T-cell (primary cell): ENCODE measurements around the gene NPY. TPM values are rescaled to one million over a fixed set of nuclear protein-coding genes. Genes with fewer than 3 reads are reported as not detected.

Experiments
- ATAC-seq, 4 experiments: fragments of 200-7000 bp in 3 of 4; fragments of 150-1000 bp in 1 of 4; cut with Tn5 transposase; replicated peaks in 1 of 4; 1 replicate in 3 of 4; 2 replicates in 1 of 4; pipeline ENCODE4 v1.10.0; 2021; ENCODE audit warnings: moderate library complexity in 3 of 4, mild to moderate bottlenecking in 2 of 4, moderate number of reproducible peaks in 1 of 4
- CTCF ChIA-PET, 2 donors: fragments of 300-600 bp; sonication (Branson Sonifier 250); formaldehyde crosslinking; loops; one replicate each; lab custom pipeline; 2022; ENCODE audit warnings: antibody characterized with exemption in 2 of 2; lab: Charles Lee
- POLR2A ChIA-PET, 2 donors: fragments of 300-600 bp; sonication (Branson Sonifier 250); formaldehyde crosslinking; loops; one replicate each; lab custom pipeline; 2022; ENCODE audit warnings: antibody characterized with exemption in 2 of 2; lab: Charles Lee
- DNase-seq, 35 experiments: peaks; one replicate each; pipeline versions ENCODE4 v3.0.0 to v3.0.0-alpha.2; 2013 to 2023
- H3K27ac ChIP-seq: one replicate; pipeline ENCODE4 v1.5.1; 2013; ENCODE audit warnings: low read length
- H3K27me3 ChIP-seq, 2 experiments: replicated peaks in 1 of 2; 1 replicate in 1 of 2; 2 replicates in 1 of 2; pipeline versions ENCODE4 v1.6.1 to v1.7.0; 2013; ENCODE audit warnings: low read length in 1 of 2, mixed read lengths in 1 of 2; ENCODE audit not compliant: control insufficient read depth in 2 of 2, insufficient read depth in 2 of 2; ENCODE audit errors: extremely low read depth in 1 of 2
- H3K36me3 ChIP-seq, 2 donors: 1 replicate in 1 of 2; 2 replicates in 1 of 2; pipeline versions ENCODE4 v1.6.1 to v1.7.0; 2013; ENCODE audit warnings: low read length in 1 of 2; ENCODE audit not compliant: control insufficient read depth in 2 of 2, insufficient read depth in 1 of 2; ENCODE audit errors: extremely low read depth in 1 of 2
- H3K4me1 ChIP-seq, 2 experiments: 1 replicate in 1 of 2; 2 replicates in 1 of 2; pipeline versions ENCODE4 v1.6.1 to v1.7.0; 2013; ENCODE audit warnings: low read length in 2 of 2, mixed read lengths in 1 of 2; ENCODE audit not compliant: insufficient read depth in 2 of 2, control insufficient read depth in 1 of 2; ENCODE audit errors: extremely low read depth in 1 of 2
- H3K4me3 ChIP-seq, 2 donors: 1 replicate in 1 of 2; 2 replicates in 1 of 2; pipeline versions ENCODE4 v1.5.1 to v1.7.0; 2013; ENCODE audit warnings: mild to moderate bottlenecking in 2 of 2, low read length in 1 of 2, moderate library complexity in 1 of 2; ENCODE audit not compliant: control insufficient read depth in 1 of 2; ENCODE audit errors: extremely low read depth in 1 of 2
- H3K9me3 ChIP-seq: 2 replicates; pipeline ENCODE4 v1.7.0; 2013
- H3K27ac Mint-ChIP-seq, 2 donors: one replicate each; pipeline ENCODE4 v1.8.0; 2020 to 2021; ENCODE audit warnings: mild to moderate bottlenecking in 2 of 2, mixed read lengths in 2 of 2
- H3K27me3 Mint-ChIP-seq, 2 donors: one replicate each; pipeline ENCODE4 v1.8.0; 2021 to 2022; ENCODE audit warnings: mixed read lengths in 2 of 2
- H3K36me3 Mint-ChIP-seq: one replicate; pipeline ENCODE4 v1.8.0; 2021; ENCODE audit warnings: mixed read lengths
- H3K4me1 Mint-ChIP-seq, 3 donors: one replicate each; pipeline ENCODE4 v1.8.0; 2020 to 2022; ENCODE audit warnings: mixed read lengths in 3 of 3, mild to moderate bottlenecking in 1 of 3
- H3K4me3 Mint-ChIP-seq, 3 donors: one replicate each; pipeline ENCODE4 v1.8.0; 2020 to 2022; ENCODE audit warnings: mild to moderate bottlenecking in 3 of 3, mixed read lengths in 3 of 3, moderate library complexity in 3 of 3
- H3K9me3 Mint-ChIP-seq, 3 donors: one replicate each; pipeline ENCODE4 v1.8.0; 2020 to 2022; ENCODE audit warnings: mixed read lengths in 3 of 3
- WGBS: methylation state at CpG from one replicate; pipeline ENCODE4 v1.1.5; 2013; ENCODE audit warnings: missing lambda C conversion rate; ENCODE audit not compliant: insufficient coverage; 5-methylcytosine and 5-hydroxymethylcytosine counted together
- total RNA-seq, 35 experiments: library from RNA in 6 of 35; stranded (reverse) in 6 of 35; fragments of 120-200 nt in 1 of 35; gene quantifications; one replicate each; pipeline versions ENCODE4 v1.2.1 to v1.2.4 and lab custom pipeline; 2013 to 2026

The NPY gene
- total RNA-seq, 5 donors from 2014 or later (not counting 1 experiment from before 2014, with no cell fraction given): not detected

DNA sequence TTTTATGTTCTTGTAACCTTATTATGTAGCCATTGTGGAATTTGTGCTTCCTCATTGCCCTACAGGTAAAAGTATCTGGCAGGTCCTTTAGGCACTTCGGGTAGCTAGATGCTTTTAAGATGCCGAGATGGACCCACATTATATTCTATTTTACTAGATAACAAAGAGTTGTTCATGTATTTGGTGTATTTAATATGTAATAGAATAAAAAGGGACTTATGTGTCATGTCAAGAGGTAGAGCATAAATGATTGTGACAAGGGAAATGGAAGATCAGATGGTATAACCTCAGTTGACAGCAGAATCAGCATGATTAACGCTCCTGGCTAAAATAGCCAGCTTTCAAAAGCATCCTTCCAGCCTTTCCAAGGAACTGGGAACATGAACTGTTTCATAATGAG lies 50.6 kb downstream of the NPY start:
- 80% methylated on average over 1 of the region's 3 CpGs for WGBS
- H3K9me3 Mint-ChIP-seq: peaks cover 2 to 10% (median 6%) of the 10 kb centered on the region in 3 donors
- Histone ChIP-seq H3K36me3 (no peaks in the 10 kb centered on the region), H3K4me1 (no peaks in the 10 kb centered on the region), H3K9me3 (no peaks in the 10 kb centered on the region), H3K27me3 (no peaks in the 10 kb centered on the region), H3K27ac (no peak overlapping the region), H3K4me3 (no peak overlapping the region)
- H3K36me3 Mint-ChIP-seq: no peaks in the 10 kb centered on the region
- DNase-seq: no peak
- CTCF ChIA-PET: no interaction called here
- no peak overlapping the region for H3K4me3 Mint-ChIP-seq
- no peak for ATAC-seq
- POLR2A ChIA-PET: interaction anchor here in 1 of 2 donors (0.6 kb wide), 1 partner anchor 778 kb away, joined by 4 read pairs; no protein-coding TSS in a partner anchor
- peaks cover 9 to 14% of the 10 kb centered on the region in 2 donors for H3K27me3 Mint-ChIP-seq
- no peaks in the 10 kb centered on the region for H3K4me1 Mint-ChIP-seq
- H3K27ac Mint-ChIP-seq: no peak overlapping the region

DNA sequence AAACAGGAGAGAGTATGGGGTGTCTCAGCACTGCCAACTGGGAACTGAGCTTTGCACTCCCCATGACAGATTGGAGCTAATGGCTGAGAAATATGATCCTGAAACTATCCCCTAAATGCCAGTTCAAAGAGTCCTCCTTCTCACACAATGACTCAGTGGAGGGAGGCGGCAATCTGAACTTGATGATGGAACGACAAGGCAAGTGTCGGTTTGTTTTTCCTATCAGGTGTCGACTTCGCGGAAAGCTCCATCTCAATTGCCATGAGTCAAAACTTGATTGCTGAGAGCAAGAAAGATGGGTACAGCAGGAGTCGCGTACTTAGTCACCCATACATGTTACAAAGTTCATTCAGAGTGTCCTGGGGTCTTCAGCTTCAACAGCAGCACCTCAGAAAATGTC lies 52.5 kb downstream of the NPY start:
- no CpG with 5 or more reads among the region's 8 CpGs for WGBS
- H3K9me3 ChIP-seq: no peaks in the 10 kb centered on the region
- H3K4me3 Mint-ChIP-seq: no peak overlapping the region
- no peaks in the 10 kb centered on the region for H3K36me3 Mint-ChIP-seq
- no peak for ATAC-seq
- no peak overlapping the region for H3K4me3 ChIP-seq
- no peaks in the 10 kb centered on the region for H3K36me3 ChIP-seq
- DNase-seq: no peak
- H3K27me3 ChIP-seq: no peaks in the 10 kb centered on the region
- H3K4me1 Mint-ChIP-seq: no peaks in the 10 kb centered on the region
- no peak overlapping the region for H3K27ac ChIP-seq
- H3K4me1 ChIP-seq: no peaks in the 10 kb centered on the region
- CTCF ChIA-PET: no interaction called here
- peaks cover 9 to 14% of the 10 kb centered on the region in 2 donors for H3K27me3 Mint-ChIP-seq
- H3K27ac Mint-ChIP-seq: no peak overlapping the region
- POLR2A ChIA-PET: no interaction called here
- peaks cover 2 to 10% (median 6%) of the 10 kb centered on the region in 3 donors for H3K9me3 Mint-ChIP-seq

DNA sequence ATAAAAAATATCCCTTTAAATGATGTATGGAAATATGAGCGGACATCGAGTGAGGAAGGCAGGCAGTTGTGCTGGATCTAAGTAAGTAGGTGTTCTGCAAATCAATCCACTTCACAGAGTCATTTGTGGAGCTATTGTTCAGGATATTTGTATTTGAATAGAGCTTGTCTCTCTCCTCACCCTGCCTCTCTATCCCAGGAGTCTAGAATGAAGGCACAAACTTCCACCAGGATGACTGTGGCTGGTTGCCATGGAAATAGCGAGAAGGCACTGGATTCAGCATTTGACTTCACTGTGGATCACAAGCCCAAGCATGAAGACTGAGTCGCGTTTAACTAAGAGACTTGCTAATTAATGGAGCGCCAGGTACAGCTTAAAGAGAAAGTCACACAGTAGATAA lies 53.2 kb downstream of the NPY start:
- no peaks in the 10 kb centered on the region for H3K27me3 ChIP-seq
- WGBS: 19% methylated on average over 3 of the region's 6 CpGs
- Mint-ChIP-seq H3K4me1 (no peaks in the 10 kb centered on the region), H3K27me3 (peaks cover 9 to 14% of the 10 kb centered on the region in 2 donors), H3K4me3 (no peak overlapping the region), H3K9me3 (peaks cover 2 to 10% (median 6%) of the 10 kb centered on the region in 3 donors), H3K36me3 (no peaks in the 10 kb centered on the region), H3K27ac (no peak overlapping the region)
- ATAC-seq: no peak
- H3K27ac ChIP-seq: no peak overlapping the region
- H3K4me3 ChIP-seq: no peak overlapping the region
- ChIA-PET CTCF (no interaction called here), POLR2A (interaction anchor here in 1 of 2 donors (0.5 kb wide), 1 partner anchor 318 kb away, joined by 6 read pairs; no protein-coding TSS in a partner anchor)
- DNase-seq: no peak
- no peaks in the 10 kb centered on the region for H3K9me3 ChIP-seq
- H3K4me1 ChIP-seq: no peaks in the 10 kb centered on the region
- H3K36me3 ChIP-seq: no peaks in the 10 kb centered on the region

DNA sequence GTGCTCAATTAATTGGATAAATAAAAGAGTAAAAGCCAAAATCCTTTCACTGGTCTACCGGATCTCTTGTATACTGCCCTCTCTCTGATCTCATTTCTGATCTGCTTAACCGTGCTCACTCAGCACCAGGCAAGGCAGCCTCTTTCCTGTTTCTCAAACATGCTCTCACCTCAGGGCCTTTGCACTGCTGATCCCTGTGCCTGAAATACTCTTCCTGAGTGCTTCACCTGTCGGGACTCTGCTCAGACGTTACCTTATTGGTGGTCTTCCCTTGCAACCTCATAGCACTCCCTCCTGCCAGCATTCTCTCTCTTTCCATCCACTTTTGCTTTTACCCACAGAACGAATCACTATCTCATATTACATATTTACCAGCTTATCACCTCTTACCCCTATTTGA lies 55.6 kb downstream of the NPY start:
- no peaks in the 10 kb centered on the region for H3K4me1 ChIP-seq
- DNase-seq (no peak), ATAC-seq (no peak)
- no peaks in the 10 kb centered on the region for H3K9me3 ChIP-seq
- ChIA-PET CTCF (no interaction called here), POLR2A (no interaction called here)
- no peaks in the 10 kb centered on the region for H3K27me3 ChIP-seq
- Mint-ChIP-seq H3K4me1 (no peaks in the 10 kb centered on the region), H3K36me3 (no peaks in the 10 kb centered on the region), H3K27ac (no peak overlapping the region), H3K4me3 (no peak overlapping the region), H3K27me3 (peaks cover 9 to 12% of the 10 kb centered on the region in 2 donors), H3K9me3 (no peaks in the 10 kb centered on the region)
- no peak overlapping the region for H3K27ac ChIP-seq
- no peaks in the 10 kb centered on the region for H3K36me3 ChIP-seq
- no peak overlapping the region for H3K4me3 ChIP-seq
- 85% methylated on average over 4 of the region's 5 CpGs for WGBS

DNA sequence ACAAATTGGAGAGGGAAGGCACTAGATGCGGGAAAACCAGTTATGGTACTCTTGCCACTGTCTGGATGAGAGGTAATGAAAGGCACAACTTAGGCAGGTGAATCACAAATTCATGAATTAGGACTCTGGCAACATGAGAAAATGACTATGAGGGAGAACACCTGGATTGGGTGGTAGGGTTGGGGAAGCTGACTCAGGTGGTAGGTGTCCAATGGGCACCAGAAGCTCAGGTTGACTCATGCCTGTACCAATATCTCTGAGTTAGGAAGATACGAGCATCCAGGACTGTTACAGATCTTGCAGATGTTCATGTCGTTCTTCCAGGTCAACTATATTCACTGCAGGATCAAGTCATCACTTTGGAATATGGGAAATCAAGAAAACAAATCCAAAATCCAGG lies 56.7 kb downstream of the NPY start:
- Histone ChIP-seq H3K36me3 (no peaks in the 10 kb centered on the region), H3K4me3 (no peak overlapping the region), H3K27ac (no peak overlapping the region), H3K27me3 (no peaks in the 10 kb centered on the region), H3K4me1 (no peaks in the 10 kb centered on the region), H3K9me3 (no peaks in the 10 kb centered on the region)
- no peak overlapping the region for H3K27ac Mint-ChIP-seq
- no peak overlapping the region for H3K4me3 Mint-ChIP-seq
- 52% methylated on average over 2 of the region's 3 CpGs for WGBS
- H3K27me3 Mint-ChIP-seq: peaks cover 6 to 12% of the 10 kb centered on the region in 2 donors
- ChIA-PET POLR2A (no interaction called here), CTCF (interaction anchor here in 1 of 2 donors (0.7 kb wide), 1 partner anchor 22 kb away, joined by 3 read pairs; no protein-coding TSS in a partner anchor)
- DNase-seq: no peak
- no peaks in the 10 kb centered on the region for H3K4me1 Mint-ChIP-seq
- no peaks in the 10 kb centered on the region for H3K9me3 Mint-ChIP-seq
- no peaks in the 10 kb centered on the region for H3K36me3 Mint-ChIP-seq
- ATAC-seq: no peak
